Uterus (tissue), 4 donors: ENCODE results near the gene C10orf90. TPM values are rescaled to one million over a fixed set of nuclear protein-coding genes. Genes with fewer than 3 reads are reported as not detected.

Experiments
- DNase-seq, 2 donors: peaks; one replicate each; pipeline ENCODE4 v3.0.0-alpha.2; 2019 to 2020
- H3K27ac ChIP-seq, 2 donors: fragments of 200-600 bp; sonication (generic); 1 replicate in 1 of 2; 2 replicates in 1 of 2; pipeline ENCODE4 v1.5.1; 2016 to 2018
- H3K27me3 ChIP-seq, 2 donors: fragments of 200-600 bp; sonication (generic); one replicate each; pipeline ENCODE4 v1.5.1; 2018 to 2019; ENCODE audit warnings: control low read depth in 1 of 2
- H3K36me3 ChIP-seq, 2 donors: fragments of 200-600 bp; sonication (generic); one replicate each; pipeline ENCODE4 v1.5.1; 2019; ENCODE audit warnings: control low read depth in 1 of 2
- H3K4me1 ChIP-seq, 2 donors: fragments of 200-600 bp; sonication (generic); one replicate each; pipeline ENCODE4 v1.5.1; 2018 to 2019; ENCODE audit warnings: control low read depth in 1 of 2
- H3K4me3 ChIP-seq, 2 donors: fragments of 200-600 bp; sonication (generic); 1 replicate in 1 of 2; 2 replicates in 1 of 2; pipeline ENCODE4 v1.5.1; 2018 to 2019; ENCODE audit warnings: mild to moderate bottlenecking in 1 of 2
- H3K9me3 ChIP-seq, 2 donors: fragments of 200-600 bp; sonication (generic); one replicate each; pipeline ENCODE4 v1.5.1; 2019; ENCODE audit warnings: control low read depth in 1 of 2
- CTCF ChIP-seq, 4 experiments: fragments of 200-600 bp in 2 of 4; fragments of 450-650 bp in 2 of 4; sonication (generic) in 2 of 4; IDR thresholded peaks; one replicate each; pipeline ENCODE4 v1.5.1; 2016 to 2019; ENCODE audit warnings: antibody characterized with exemption in 4 of 4, mild to moderate bottlenecking in 2 of 4, moderate library complexity in 1 of 4
- POLR2A ChIP-seq, 2 donors: fragments of 450-650 bp; IDR thresholded peaks; one replicate each; pipeline ENCODE4 v1.6.1; 2016; ENCODE audit warnings: antibody characterized with exemption in 2 of 2, mild to moderate bottlenecking in 1 of 2, moderate library complexity in 1 of 2
- intact Hi-C: fragments of 100-400 bp; cut with DNase I; formaldehyde crosslinking; loops from one replicate; pipeline ENCODE4 v1.15.1; 2023; ENCODE audit warnings: low total_unique reads
- total RNA-seq, 4 donors: library from RNA; depleted of rRNA in 3 of 4; stranded (reverse); fragments of >200 nt in 3 of 4; gene quantifications; one replicate each; pipeline versions ENCODE4 v1.1.0 to v1.2.4, GENCODE V29; 2014 to 2023
- donor health status: DM: yes; HTN: yes; CAD: no.

C10orf90 gene
- total RNA-seq, 4 donors from 2014 or later, result 0.21 TPM; not detected in 3

GRCh38 chr10:126500866-126501265 lies 169.6 kb downstream of the C10orf90 start:
- H3K27ac ChIP-seq, result no peak overlapping the region
- TF ChIP-seq POLR2A (IDR thresholded peaks at IDR 0.05) (no peak), CTCF (IDR thresholded peaks at IDR 0.05) (no peak)
- H3K4me3 ChIP-seq, result no peak overlapping the region
- H3K27me3 ChIP-seq, result no peaks in the 10 kb centered on the region
- no peaks in the 10 kb centered on the region for H3K9me3 ChIP-seq
- no peaks in the 10 kb centered on the region for H3K36me3 ChIP-seq
- no peak for DNase-seq
- intact Hi-C loops, result no loop called here
- H3K4me1 ChIP-seq, result no peaks in the 10 kb centered on the region

- TF ChIP-seq CTCF (IDR thresholded peaks at IDR 0.05), result no peak
- TF ChIP-seq POLR2A (IDR thresholded peaks at IDR 0.05), result no peak
- Histone ChIP-seq H3K4me1 (no peaks in the 10 kb centered on the region), H3K27ac (no peak overlapping the region), H3K27me3 (no peaks in the 10 kb centered on the region), H3K36me3 (no peaks in the 10 kb centered on the region), H3K9me3 (no peaks in the 10 kb centered on the region), H3K4me3 (no peak overlapping the region)
- intact Hi-C loops, result no loop called here
- DNase-seq, result no peak
These were observed 170.3 kb downstream of the C10orf90 start for GRCh38 chr10:126500185-126500584.

GRCh38 chr10:126499744-126500143 lies 170.7 kb downstream of the C10orf90 start:
- H3K9me3 ChIP-seq, result no peaks in the 10 kb centered on the region
- H3K4me3 ChIP-seq, result no peak overlapping the region
- TF ChIP-seq POLR2A (IDR thresholded peaks at IDR 0.05), result no peak
- TF ChIP-seq CTCF (IDR thresholded peaks at IDR 0.05), result no peak
- no peaks in the 10 kb centered on the region for H3K36me3 ChIP-seq
- intact Hi-C loops, result no loop called here
- H3K27me3 ChIP-seq, result no peaks in the 10 kb centered on the region
- no peak overlapping the region for H3K27ac ChIP-seq
- no peaks in the 10 kb centered on the region for H3K4me1 ChIP-seq
- DNase-seq, result no peak

GRCh38 chr10:126497672-126498071 lies 172.8 kb downstream of the C10orf90 start:
- Histone ChIP-seq H3K4me1 (no peaks in the 10 kb centered on the region), H3K9me3 (no peaks in the 10 kb centered on the region), H3K27me3 (no peaks in the 10 kb centered on the region), H3K27ac (no peak overlapping the region), H3K36me3 (no peaks in the 10 kb centered on the region), H3K4me3 (no peak overlapping the region)
- DNase-seq, result no peak
- intact Hi-C loops, result no loop called here
- TF ChIP-seq CTCF (IDR thresholded peaks at IDR 0.05), result no peak
- TF ChIP-seq POLR2A (IDR thresholded peaks at IDR 0.05), result no peak

- no peaks in the 10 kb centered on the region for H3K4me1 ChIP-seq
- no peaks in the 10 kb centered on the region for H3K27me3 ChIP-seq
- H3K36me3 ChIP-seq, result no peaks in the 10 kb centered on the region
- H3K27ac ChIP-seq, result no peak overlapping the region
- H3K4me3 ChIP-seq, result no peak overlapping the region
- no peaks in the 10 kb centered on the region for H3K9me3 ChIP-seq
- no peak for DNase-seq
- intact Hi-C loops, result no loop called here
- TF ChIP-seq CTCF (IDR thresholded peaks at IDR 0.05) (no peak), POLR2A (IDR thresholded peaks at IDR 0.05) (no peak)
These were observed 173.5 kb downstream of the C10orf90 start for GRCh38 chr10:126496771-126497545.
